Testis (tissue), 2 donors: ENCODE measurements around the gene SEMA3C.

Source experiments
- CTCF ChIP-seq, 3 experiments: fragments of 450-650 bp in 2 of 3; fragments of 200-600 bp in 1 of 3; sonication (generic) in 1 of 3; IDR thresholded peaks; one replicate each; pipeline ENCODE4 v1.5.1; 2016 to 2019; ENCODE audit warnings: antibody characterized with exemption in 3 of 3, mild to moderate bottlenecking in 2 of 3, moderate library complexity in 1 of 3
- POLR2A ChIP-seq: fragments of 450-650 bp; IDR thresholded peaks from one replicate; pipeline ENCODE4 v1.6.1; 2017; ENCODE audit warnings: antibody characterized with exemption, mild to moderate bottlenecking, moderate library complexity

- TF ChIP-seq POLR2A (no peak), CTCF (IDR thresholded peaks at IDR 0.05) (no peak)
These were observed 77.4 kb downstream of the SEMA3C start for GRCh38 chr7:80841423-80841955.
